Measurements from ENCODE around the gene GMDS.
A peak's percentile ranks its signal among the peaks of the same experiment; 100 is the strongest.

Gene GMDS

DNA sequence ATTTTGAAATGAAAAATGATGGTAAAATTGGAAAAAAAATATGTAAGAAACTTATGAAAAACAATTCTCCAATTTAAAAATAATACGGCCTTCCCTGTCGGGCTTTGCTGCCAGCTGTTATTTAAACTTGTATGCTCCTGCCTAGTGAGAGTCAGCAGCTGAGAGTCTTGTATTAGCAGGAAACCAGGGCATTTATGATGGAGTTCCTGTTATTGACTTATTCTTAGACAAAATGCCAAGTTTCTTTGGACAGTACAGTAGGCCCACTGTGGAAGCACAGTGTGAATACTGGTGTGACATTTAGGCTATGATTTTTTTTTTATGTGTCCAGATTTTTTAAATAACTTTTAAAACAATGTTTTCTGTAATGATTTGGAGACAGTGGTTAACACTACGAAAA, 42.1 kb downstream of the GMDS start:
- DNase-seq: no peak

DNA sequence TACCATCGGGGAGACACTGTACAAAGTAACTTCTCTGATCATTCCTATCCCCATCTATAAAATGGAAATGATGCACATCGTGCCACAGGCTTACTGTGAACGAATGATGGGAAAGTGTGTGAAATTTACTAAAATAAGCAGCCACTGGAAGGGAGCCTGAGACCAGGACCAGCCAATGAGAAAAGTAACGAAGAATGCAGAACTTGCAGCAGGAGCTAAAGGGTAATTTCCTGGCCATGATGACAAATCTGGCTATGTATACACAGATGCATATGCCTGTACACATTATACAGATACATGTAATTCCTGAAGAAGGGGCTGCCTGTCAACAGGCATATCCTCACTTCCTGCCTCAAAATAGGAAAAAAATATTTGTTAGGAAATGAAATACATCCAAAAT, 47.4 kb downstream of the GMDS start:
- DNase-seq: no peak

DNA sequence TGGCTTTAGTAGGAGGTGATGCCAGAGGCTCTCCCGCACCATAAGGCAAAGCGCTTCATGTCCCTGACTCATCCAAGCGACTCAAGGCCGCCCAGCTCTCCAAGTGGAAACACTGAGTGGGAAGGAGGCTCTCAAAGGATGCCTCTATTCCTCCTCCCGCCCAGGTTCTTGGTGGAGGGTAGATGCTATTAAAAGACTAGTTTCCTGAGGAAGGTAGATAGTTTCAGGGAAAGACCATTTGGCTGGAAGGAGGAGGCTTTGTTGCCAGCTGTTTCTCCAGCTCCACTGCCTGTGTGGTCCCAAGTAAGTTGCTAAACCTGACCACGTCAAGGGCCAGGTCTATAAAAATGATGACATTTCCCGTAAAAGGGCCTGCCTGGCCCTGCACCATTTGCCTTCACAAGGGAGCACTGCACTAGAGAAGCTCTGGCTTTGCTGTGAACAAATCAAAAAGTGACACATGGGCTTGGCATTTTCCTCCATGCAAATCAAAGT, 48.2 kb downstream of the GMDS start:
- no peak for DNase-seq

DNA sequence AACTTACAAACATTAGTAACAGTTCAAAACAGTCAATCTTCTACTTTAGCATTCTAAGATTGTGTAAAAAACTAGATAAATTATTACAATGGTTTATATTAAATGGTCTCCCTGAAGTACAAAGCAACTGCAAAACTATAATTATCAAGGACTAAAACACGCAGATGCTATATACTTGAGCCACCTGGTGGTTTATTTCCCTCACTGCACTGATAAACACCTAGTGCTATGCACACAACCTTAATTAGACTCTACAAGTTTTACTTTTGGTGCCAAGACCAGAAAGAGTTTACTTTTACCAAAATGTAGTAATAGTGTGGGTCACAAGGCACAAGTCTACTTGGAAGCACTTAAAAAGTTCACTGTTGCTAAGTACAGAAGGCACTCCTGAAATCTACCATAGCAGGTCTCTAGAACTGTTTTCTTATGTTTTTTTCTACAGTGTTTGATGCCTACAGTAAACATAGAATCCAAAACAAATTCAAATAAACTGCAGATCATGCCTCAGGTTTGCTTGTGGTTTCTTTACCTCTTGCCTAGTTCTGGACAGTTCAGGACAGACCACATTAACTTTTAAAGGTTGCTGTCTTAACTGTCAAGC, 49.2 kb downstream of the GMDS start:
- DNase-seq: peak; percentile 64

DNA sequence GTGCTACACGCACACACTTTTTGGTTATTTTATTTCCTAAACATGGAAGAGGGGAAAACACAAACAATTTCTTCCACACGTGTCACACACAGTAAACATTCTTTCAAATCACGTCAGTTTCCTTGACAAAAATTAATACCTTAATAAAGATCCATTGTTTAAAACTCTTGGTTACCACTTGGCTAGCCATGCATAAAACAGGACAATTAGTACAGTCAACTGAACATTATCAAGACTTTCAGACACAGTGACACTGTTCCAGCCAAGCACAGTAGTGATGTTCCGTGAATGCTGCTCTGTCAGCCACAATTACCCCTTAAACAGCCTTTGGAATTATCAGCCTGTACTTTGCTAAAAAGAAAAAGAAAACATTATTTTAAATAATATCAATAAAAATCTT, 50.8 kb downstream of the GMDS start:
- DNase-seq: no peak

DNA sequence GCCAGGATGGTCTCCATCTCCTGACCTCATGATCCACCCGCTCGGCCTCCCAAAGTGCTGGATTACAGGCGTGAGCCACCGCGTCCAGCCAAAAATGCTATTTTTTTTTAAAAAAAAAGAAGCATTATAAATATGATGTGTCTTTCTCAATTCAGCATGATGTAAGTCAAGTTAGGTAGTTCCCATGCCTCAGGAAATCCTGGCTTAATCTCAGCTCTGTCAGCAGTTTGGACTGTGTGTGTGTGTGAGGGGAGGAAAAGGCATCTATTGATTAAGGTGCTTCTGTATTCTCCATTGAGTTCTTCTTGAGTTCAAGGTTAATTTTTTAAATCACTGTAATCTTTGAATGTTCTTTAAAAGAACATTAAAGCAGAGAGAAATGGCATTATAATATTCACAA, 51.5 kb downstream of the GMDS start:
- DNase-seq: no peak

DNA sequence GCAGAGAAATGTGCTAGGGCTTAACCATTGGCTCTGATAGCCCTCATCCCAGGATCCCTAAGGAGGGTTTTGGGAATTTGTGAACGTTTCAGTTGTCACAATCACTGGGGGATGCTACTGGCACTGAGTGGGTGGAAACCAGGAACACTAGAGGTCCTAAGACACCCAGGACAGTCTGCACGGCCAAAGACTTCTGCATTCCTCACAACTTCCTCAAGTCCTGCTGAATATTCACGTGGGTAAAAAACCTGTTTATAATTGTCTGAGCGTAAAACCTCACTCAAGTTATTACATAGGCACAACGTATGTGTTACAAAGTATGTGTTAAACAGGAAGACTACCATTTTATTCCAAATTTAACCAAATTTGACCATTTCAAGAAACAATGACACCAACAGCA, 52.4 kb downstream of the GMDS start:
- no peak for DNase-seq

DNA sequence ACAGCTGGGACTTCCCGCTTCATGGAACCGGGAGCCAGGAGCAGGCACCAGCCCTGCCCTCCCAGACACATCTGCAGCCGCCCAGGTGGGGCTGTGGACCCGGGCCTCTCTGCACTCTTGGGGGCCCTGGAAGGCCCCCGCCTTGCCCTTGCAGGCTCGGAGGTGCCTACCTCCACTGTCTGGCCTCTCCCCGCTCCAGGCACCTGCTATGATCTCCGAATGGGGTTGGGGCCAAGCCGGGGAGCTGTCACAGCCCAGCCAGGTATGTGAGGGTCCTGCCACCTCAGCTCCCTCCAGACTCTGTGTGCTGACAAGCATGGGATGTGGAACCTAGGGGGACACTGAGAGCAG, 54.0 kb downstream of the GMDS start:
- no peak for DNase-seq

DNA sequence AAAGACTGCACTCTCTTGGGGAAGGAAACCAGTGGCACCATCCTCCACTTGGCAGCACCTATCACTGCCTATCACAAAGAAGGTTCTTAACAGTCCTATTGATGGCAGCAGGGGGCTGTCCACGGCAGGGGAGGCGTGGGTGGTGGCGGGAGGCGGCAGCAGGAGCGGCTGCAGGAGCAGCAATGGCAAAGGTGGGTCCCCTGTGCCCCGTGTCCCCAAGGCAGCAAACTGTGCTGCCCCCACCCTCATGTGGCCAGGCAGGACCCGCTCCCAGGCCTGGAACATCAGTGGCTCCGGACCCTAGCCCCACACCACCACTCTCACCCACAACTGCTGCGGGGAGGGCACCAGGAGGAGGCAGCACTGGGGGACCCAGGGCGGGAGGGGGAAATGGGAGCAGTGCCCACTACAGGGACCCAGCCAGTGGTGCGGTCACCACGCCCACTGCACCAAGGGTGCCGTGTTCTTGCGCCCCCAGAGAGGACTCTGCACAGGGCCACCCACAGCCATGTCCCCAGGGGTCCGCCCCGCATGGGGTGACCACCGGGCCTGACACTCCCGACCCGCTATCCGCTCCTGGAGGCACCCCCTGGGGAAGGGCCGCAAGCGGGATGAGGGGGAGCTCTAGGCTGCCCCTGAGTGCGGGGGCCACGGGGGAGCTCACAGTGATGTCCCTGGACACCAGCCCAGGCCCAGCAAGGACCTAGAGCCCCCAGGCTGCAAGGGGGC, 54.6 kb downstream of the GMDS start:
- DNase-seq: no peak

DNA sequence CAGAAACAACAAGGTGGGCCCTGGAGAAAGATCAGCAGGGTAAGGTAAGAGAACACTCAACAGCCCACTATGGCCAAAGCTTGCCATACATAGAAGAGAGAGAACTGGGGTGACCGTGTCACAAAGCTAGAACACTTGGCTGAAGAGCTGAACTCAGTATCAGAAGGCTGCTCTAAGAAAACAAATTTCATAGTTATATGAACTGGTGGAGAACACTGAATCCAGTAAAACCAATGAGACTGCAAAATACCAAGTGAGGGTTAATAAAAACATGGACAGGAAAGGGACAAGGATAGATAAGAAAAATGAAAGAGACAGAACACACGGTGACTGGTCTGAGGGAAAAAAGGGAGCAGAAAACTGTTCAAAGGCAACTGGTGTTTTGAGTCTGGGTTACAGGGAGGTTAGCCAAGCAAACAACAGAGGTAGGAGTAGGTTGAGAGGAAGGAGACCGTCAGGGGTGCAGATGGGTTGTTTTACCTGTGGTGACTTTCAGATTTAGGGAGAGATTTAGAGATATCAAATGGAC, 56.5 kb downstream of the GMDS start:
- DNase-seq: no peak

DNA sequence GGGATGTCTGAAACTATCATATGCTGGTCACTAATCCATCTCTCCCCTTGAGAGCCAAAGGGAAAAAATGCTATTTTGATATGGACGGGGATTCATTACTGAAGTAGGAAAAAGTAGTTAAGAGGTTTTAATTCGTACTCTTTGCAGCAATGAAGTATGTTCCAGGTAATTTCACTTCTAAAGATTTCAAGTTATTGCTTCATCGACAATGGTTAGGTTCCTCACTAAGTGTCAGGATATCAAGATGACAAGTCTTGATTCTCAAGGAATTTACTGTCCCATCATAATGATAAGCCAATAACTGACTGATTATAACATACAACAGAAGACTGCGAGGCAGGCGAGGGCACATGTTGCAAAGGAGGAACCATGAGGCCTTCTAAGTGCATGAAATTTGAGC, 57.0 kb downstream of the GMDS start:
- no peak for DNase-seq

DNA sequence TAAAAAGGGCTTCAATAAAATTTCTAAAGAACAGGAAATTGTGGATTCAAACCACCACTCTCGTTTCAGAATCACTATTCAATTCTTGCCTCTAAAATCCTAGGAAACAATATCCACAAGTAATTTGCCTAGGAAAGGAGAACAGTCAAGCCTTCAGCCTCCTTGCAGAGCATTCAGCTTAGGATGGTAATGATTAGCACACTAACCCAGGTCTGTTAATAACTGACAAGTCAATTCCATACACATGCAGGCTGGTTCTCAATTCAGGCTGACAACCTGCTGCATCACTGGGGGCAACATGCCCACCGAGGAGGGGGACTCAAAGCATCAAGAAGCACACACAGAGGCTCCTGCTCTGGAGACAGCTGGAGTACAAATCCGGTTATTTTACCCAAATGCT, 57.6 kb downstream of the GMDS start:
- no peak for DNase-seq

DNA sequence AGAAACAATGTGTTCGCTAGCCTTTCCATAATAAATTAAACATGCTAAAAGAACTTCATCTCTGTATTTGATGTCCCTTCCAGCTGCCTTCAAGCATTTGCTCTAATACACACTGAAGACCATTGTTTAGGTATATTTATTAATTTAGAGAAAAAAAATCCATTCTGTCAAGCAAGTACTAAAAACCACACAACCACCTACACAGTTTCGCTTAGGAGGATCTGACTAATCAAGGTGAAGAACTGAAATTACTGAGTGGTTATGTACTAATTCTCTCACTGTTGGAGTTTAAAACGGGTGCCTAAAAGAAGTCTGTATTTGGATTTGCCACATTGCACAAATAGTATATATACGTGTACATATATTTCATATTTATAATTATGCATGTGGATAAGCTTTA, 58.9 kb downstream of the GMDS start:
- DNase-seq: no peak

DNA sequence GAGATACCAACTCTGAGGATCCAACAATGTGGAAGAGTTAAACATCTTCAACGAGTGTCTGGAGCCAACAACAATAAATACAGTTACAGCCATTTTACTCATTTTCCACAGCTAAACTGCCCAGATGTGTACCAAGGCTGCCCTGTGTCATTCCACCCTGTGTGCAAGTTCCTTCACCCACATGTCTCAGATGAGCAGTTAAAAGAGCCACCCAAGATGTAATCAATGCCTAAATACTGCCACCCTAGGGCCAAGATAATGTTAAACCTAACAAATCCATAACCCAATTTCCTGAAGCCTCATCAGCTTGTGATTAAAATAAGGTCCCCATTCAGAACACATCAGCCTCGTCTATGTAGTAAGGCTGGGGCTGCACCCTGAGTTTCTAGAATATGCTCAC, 59.9 kb downstream of the GMDS start:
- no peak for DNase-seq

DNA sequence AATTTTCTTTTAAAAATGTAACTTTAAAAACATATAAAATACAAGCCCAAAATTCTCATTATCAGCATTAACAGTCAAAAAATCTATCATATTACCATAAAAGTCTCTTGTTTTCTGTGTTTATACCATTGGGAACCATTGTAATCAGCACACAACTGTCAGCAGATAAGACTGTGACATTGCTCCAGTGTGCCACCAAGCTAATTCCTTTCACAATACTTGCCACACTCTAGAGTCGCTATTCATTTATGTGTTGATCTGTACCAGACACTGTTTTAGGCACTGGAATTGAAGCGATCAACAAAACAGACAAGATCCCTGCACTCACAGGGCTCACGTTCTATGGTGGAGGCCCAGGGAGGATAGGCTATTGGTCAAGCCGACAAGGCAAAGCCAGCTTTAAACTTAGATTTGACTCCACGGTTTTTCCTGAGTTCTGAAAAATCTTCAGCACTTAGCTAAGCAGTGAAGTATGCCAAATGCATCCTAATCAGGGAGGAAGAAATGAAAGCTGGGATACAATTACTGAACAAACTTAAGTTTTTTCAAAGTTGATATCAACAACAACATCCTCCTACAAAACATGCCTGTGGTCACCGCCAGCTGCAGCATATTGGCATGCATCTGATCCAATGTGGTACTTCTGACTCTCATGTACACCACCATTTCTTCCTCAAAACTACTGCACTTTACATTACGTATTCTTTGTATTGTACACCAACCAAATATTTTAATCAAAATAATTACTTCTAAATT, 60.5 kb downstream of the GMDS start:
- DNase-seq: no peak

DNA sequence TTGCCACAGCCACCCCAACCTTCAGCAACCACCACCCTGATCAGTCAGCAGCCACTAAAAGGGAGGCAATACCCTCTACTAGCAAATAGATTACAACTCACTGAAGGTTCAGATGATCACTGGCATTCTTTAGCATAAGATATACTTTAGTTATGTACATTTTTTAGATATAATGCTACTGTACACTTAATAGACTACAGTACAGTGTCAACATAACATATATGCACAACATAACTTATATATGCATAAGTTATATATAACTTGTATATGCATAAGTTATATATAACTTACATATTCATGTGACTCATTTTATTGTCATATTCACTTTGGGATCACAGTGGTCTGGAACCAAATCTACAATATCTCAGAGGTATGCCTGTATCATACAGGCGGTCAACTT, 61.7 kb downstream of the GMDS start:
- no peak for DNase-seq

DNA sequence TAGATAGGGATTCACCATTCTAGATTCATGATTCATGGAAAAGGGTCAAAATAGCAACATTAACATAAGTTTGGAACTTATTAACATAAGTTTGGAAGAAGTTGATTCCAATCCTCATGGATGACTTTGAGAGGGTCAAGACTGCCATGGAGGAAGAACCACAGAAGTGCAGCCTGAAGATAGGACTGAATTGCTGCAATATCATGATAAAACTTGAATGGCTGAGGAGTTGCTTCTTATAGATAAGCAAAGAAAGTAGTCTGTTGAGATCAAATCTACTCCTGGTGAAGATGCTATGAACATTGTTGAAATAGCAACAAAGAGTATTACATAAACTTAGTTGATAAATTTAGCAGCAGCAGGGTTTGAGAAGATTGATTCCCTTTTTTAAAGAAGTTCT, 62.2 kb downstream of the GMDS start:
- DNase-seq: no peak

DNA sequence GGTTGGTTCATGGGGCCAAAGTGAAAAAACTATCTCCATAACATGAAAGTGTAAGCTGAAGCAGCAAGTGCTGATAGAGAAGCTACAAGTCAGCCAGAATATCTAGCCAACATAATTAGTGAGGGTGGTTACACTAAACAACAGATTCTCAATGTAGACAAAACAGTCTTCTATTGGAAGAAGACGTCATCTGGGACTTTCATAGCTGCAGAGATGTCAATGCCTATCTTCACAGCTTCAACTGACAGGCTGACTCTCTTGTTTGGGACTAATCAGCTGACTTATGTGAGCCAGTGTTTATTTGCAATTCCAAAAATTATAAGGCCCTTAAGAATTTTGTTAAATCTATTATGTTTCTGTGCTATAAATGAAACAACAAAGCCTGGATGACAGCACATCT, 63.2 kb downstream of the GMDS start:
- DNase-seq: no peak

DNA sequence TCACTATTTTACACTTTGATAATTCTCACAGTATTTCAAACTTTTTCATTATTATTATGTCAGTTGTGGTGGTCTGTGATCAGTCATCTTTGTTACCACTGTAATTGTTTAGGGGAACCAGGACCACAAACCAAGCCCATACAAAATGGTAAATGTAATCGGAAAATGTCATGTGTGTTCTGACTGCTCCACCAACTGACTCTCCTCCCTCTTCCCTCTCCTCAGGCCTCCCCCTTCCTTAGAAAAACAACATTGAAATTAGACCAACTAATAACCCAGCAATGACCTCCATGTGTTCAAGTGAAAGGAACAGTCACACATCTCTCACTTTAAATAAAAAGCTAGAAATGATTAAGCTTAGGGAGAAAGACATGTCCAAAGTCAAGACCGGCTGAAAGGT, 63.8 kb downstream of the GMDS start:
- DNase-seq: no peak

DNA sequence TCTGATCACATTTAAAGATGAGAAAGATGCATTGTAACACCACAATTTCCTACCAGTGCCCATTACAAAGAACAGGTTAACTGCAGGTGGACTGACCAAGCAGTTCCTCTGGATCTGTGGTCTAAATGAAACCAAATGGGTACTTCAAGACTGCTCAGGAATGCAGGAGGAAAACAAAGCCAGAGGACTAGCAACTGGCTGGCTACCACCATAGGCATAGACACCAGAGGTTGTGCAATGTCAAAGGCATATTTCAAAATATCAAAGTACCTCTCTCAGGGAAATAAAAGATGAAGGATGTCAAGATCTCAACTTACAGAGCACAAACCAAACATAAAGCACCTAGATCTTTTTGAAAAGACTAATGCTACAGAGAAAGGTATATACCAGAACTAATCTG, 65.5 kb downstream of the GMDS start:
- no peak for DNase-seq

DNA sequence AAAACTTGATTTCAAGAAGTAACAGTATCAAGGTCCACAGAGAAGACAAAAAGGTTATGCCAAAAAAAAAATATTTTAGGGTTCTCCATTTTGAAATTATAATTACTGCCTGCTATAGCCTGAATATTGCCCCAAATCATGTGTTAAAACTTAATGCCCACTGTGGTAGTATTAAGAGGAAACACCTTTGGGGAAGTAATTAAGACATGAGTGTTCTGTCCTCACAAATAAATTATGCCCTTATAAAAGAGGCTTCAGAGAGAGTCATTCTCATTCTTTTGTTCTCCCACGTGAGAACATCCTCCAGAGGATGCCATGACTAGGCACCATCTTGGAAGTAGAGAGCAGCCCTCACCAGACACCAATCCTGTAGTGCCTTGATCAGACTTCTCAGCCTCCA, 66.2 kb downstream of the GMDS start:
- no peak for DNase-seq

DNA sequence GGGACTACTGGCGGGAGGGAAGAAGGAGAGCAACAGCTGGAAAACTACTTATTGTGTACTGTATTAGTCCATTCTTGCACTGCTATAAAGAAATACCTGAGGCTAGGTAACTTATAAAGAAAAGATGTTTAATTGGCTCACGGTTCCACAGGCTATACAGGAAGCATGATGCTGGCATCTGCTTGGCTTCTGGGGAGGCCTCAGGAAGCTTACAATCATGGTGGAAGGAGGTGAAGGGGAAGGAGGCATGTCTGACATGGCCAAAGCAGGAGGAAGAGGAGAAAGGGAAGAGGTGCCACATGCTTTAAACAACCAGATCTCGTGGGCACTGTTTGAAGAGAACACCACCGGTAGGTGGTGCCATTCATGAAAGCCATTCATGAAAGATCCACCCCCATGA, 67.3 kb downstream of the GMDS start:
- DNase-seq: no peak

DNA sequence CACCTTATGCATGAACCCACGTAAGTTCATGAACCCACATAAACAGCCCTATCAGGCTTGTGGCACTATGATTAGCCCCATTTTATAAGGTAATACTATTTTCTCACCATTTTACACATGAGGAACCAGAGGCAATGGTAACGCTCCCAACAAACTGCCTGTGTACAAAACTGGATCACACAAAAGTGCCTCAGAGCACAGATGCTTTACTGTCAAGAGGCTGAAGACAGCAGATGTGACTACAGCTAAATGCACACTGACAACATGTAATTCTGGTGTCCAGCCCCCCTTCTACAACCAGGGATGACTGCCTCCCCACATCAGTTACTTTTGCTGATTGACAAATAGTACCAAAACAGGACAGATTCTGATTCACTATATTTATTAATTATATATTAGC, 69.6 kb downstream of the GMDS start:
- DNase-seq: no peak
